ENCODE measurements around the gene AGRN.
"Not testable (repeated sequence)": the region's sequence is repeated elsewhere in the genome, so short reads cannot be mapped to it uniquely, and the experiment has no call there.

AGRN gene

DNA sequence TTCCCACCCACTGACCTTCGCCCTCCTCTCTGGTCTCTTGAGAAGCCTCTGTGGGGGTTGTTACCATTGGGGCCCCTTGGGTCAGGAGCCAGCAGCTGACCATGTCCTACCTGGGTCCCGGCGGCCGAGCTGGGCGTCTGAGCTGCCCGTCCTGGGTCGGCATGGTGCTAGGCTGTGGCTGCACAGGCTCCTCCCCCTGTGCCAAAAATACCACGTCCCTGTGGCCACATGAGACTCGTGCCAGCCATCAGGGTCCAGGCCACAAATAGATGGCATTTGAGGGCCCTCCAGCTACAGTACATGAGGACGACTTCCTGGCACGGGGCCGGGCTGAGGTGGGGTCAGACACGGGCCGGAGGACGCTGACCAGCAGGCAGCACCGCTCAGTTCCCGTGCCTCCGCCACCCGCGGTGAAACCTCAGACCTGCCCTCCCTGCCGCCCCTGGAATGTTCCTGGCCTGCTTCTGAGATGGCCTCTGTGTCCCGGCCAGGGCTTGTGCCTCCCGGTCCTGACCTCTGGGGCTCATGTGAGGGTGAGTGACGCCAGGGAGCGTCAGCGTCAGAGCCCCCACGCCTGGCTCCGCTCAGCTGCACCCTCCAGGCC, 37.9 kb upstream of the AGRN start, which contains the start of gene PERM1:
PERM1 (minus strand) TSS at position 139 of the 604 bp plus-strand sequence. CDS start 1,064 bp downstream, outside the sequence.
- no peak for DNase-seq (ENCODE audit: low read depth in 2 of 2)

DNA sequence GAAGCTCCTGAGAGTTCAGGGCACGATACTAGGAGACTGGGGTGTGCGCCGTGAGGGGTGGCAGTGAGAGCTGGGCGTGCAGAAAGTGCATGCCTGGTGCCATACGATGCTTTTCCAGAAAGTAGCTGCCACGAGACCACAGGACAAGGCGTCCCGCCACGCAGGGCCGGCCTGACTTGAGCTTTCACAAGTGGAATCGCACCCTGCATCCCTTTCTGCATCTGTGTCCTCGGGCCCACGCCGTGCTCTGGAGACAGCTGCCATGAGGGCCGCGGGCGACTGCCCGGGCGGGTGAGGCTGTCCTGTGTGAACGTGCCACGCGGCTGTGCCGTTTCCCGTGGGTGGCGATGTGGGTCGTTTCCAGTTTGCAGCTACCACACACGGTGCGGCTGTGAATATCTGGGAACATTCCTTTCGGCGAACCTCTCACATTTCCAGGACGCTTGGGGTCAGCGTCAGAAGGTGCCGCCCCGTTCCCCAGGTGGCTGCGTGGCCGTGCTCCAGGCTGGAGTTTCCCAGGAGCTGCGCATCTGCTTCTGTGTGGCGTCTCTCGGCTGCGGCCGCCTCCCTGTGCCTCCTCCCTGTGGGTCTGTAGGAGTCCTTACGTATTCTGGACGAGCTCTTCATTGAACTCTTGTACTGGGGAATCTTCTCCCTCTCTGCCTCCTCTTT, 37.0 kb upstream of the AGRN start:
- DNase-seq (ENCODE audit: low read depth in 2 of 2) = no peak

DNA sequence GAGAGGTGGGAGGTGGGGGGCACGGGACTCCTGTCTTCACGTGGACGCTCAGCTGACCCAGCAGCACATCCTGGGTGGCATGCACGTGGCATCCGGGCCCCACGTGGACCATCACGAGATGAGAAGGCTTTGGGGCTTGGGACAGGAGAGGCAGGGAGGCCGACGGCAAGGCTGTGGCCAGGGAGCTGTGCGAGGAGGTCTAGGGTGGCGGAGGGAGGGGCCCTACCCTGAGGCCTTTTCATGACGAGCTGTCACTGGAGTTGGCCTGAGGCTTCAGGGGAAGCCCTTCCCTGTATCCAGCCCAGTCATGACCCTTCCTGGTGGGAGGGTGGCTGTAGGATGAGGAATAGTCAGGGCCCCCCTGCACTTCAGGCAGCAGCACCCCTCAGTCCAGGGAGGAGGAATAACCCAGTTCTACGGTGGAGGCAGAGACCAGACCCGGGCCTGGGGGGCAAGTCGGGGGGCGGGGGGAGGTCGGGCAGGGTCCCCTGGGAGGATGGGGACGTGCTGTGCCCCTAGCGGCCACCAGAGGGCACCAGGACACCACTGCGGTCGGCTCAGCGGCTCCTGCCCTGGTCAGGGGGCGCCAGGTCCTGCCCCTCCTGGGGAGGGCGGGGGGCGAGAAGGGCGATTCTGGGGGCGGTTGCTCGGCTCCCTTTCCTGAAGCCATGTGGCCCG, 36.0 kb upstream of the AGRN start:
- peak; percentile 53 to 58 for DNase-seq (ENCODE audit: low read depth in 2 of 2)

DNA sequence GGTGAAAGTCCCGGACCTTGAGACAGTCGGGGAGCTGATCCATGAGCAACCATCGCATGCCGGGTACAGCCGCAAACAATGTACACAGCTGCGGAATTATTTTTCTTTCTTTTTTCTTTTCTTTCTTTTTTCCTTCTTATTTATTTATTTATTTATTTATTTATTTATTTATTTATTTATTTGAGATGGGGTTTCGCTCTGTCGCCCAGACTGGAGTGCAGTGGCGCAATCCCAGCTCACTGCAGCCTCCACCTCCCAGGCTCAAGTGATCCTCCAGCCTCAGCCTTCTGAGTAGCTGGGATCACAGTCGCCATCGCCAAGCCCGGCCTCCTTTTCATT, 35.5 kb upstream of the AGRN start:
- DNase-seq (ENCODE audit: low read depth in 2 of 2) = no peak

DNA sequence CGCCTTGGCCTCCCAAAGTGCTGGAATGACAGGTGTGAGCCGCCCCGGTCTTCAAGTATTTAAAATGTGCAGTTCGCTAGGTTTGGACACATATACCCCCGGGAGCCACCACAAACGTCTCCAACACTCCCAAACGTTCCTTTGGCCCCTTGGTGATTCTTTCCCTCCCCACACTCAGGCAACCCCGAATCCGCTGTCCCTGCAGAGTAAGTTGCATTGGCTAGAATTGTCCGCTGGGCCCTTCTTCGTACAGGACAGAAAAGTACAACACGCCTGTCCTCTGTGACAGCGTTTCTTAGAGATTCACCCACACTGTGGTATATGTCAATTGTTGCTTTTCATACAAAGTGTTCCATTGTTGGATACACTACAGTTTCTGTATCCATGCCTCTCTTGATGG, 34.8 kb upstream of the AGRN start:
- no peak for DNase-seq (ENCODE audit: low read depth in 2 of 2)

DNA sequence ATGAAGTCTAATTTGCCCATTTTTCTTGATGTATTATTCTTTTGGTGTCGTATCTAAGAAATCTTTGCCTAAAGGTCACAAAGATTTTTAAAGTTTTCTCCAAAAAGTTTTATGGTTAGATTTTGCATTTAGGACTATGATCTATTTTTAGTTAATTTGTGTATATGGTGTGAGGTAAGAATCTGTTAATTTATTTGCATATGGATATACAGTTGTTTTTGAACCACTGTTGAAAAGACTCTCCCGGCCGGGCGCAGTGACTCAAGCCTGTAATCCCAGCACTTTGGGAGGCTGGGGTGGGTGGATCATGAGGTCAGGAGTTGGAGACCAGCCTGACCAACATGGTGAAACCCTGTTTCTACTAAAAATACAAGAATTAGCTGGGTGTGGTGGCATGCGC, 31.9 kb upstream of the AGRN start:
- not testable (repeated sequence) for DNase-seq (ENCODE audit: low read depth in 2 of 2)

DNA sequence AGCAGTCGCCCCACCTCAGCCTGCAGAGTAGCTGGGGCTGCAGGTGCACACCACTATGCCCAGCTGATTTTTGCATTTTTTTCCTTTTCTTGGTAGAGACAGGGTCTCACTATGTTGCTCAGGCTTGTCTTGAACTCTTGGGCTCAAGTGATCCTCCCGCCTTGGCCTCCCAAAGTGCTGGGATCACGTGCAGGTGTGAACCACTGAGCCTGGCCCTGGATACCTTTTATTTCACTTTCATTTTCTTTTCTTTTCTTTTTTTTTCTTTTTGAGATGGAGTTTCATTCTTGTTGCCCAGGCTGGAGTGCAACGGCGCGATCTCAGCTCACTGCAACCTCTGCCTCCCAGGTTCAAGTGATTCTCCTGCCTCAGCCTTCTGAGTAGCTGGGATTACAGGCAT, 28.6 kb upstream of the AGRN start:
- DNase-seq (ENCODE audit: low read depth in 2 of 2) = not testable (repeated sequence)

DNA sequence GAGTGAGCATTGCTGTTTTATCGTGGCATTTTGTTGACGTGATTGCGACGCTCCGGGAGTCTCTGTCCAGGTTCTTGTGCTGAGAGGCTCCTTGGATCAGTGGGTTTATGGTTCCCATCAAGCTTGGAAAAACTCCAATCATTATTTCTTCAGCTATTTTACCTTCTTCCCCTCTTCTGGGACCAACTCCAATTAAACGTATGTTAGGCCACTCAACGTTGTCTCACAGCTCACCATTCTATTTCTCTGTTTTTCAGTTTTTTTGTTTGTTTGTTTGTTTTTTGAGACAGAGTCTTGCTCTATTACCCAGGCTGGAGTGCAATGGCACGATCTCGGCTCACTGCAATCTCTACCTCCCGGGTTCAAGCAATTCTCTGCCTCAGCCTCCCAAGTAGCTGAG, 28.0 kb upstream of the AGRN start:
- DNase-seq (ENCODE audit: low read depth in 2 of 2) = no peak

DNA sequence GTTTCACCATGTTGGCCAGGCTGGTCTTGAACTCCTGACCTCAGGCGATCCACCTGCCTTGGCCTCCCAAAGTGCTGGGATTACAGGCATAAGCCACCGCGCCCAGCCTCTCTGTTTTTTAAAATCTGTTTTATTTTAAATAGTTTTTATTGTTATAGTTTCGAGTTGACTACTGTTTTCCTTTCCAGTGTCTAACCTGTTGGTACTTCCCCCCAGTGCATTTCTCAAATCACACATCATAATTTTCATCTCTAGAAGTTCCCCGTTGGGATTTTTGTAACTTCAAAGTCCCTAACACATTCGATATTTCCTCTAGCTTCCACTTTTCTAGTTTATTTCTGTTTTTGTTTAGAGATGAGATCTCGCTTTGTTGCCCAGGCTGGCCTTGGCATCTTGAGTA, 27.6 kb upstream of the AGRN start:
- DNase-seq (ENCODE audit: low read depth in 2 of 2) = no peak

DNA sequence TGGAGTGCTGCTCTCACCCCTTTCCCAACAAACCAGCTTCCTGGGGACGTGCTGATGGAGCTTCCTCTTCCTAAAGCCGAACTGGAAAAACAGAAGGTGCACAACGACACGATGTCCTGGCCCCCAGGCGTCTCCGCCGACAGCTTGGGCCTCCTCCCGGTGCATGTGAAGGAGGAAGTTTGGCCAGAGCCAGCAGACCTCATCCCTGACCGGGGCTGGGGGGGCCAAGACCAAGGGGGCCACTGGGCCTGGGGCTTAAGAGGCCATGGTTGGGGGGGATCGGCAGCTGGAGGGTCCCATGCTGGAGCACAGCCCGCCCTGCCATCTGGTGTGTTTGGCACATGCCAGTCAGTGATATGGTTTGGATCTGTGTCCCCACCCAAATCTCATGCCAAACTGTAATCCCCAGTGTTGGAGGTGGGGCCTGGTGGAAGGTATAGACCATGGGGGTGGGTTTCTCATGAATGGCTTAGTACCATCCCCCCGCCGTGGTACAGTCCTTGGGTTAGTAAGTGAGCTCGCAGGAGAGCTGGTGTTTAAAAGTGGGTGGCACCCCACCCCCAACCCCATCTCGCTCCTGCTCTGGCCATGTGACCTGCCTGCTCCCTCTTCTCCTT, 26.4 kb upstream of the AGRN start:
- DNase-seq (ENCODE audit: low read depth in 2 of 2) = no peak

DNA sequence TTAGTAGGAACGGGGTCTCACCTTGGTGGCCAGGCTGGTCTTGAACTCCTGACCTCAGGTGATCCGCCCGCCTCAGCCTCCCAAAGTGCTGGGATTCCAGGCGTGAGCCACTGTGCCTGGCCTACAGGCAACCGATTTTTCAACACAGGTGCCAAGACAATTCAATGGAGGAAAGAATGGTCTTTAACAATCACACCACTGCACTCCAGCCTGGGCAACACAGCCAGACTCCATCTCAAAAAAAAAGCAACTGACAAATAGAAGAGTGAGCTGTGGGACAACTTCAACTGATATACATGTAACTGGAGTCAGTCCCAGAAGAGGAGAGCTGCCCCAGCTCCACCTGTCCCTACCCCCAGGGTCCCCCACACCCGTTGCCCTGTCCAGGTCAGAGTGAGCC, 25.4 kb upstream of the AGRN start:
- DNase-seq (ENCODE audit: low read depth in 2 of 2) = not testable (repeated sequence)

DNA sequence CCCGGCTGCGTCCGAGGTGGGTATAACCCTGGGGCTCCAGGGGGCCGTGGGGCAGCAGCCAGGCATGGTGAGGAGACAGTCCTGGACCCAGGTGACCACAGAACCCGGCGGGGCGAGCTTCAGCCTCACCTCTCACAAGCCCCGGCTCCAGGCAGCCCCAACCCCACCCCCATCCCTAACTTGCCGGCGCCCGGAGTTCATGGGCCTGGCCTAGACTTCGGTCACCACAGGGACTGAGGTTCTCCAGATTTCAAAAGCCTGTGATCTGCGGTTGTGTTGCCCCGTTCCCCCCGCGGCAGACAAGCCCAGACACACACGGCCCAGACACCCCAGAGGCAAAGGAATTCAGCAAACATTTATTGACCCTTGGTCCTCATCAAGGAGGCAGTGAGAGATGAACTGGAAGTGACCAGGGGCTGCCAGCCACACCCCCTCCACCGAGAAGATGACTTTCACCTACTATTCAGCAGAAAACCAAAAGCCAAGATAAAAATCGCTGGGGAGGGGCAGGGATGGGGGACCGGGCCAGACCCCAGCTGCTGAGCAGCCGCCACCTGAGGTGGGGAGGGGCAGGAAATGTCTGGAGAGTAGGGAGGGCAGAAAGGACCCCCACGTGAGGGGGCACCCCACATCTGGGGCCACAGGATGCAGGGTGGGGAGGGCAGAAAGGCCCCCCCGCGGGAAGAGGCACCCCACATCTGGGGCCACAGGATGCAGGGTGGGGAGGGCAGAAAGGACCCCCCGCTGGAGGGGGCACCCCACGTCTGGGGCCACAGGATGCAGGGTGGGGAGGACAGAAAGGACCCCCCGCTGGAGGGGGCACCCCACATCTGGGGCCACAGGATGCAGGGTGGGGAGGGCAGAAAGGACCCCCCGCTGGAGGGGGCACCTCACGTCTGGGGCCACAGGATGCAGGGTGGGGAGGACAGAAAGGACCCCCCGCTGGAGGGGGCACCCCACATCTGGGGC, 24.0 kb upstream of the AGRN start:
- DNase-seq (ENCODE audit: low read depth in 2 of 2) = no peak

DNA sequence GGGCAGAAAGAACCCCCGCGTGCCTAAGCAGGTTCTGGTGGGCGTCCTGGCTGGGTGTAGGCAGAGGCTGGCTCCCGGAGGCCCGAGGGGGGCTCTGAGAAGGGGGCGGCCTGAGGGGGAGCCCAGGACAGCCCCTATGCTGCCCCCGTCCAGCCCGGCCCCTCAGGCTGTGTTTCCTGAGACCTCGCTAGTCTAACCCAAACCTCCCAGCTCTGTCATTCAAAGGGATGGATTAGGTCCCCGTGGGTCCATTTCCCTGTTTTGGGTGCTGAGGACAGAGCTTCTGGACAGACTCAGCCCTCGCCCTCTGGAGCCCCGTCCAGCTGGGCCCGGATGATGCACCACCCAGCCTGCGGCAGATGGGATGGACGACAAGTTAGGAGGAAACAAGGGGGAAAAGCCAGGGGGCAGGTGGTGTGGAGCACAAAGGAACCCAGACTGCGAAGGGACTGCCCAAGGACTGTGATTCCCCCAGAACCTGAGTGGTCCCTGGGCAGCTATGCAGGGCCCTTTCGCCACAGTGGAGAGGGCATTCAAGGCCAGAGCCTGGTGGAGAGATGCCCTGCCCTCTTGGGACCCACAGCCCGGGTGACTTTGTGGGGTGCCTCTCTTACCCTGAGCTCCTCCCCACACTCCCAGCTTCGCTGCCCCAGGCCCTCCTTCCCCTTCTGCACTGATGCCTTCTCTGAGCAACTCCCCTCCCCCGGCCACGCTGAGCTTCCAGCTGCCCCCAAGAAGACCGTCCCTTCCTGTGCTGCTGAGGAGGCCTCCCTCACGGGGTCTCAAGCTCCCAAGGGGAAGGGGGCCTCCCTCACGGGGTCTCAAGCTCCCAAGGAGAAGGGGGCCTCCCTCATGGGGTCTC, 22.8 kb upstream of the AGRN start:
- no peak for DNase-seq (ENCODE audit: low read depth in 2 of 2)

DNA sequence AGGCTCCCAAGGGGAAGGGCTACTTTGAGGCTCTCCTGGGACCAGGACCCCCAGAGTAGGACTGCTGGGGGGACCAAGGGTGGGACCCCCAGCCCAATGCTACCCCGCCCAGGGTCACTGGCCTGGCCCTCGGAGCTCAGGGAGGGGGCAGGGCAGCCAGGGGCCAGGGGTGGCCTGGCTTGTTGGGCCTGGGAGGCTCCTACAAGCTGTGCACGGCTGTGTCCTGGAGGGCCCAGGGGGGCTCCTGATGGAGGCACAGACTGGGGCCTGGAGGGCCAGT, 22.3 kb upstream of the AGRN start:
- no peak for DNase-seq (ENCODE audit: low read depth in 2 of 2)

DNA sequence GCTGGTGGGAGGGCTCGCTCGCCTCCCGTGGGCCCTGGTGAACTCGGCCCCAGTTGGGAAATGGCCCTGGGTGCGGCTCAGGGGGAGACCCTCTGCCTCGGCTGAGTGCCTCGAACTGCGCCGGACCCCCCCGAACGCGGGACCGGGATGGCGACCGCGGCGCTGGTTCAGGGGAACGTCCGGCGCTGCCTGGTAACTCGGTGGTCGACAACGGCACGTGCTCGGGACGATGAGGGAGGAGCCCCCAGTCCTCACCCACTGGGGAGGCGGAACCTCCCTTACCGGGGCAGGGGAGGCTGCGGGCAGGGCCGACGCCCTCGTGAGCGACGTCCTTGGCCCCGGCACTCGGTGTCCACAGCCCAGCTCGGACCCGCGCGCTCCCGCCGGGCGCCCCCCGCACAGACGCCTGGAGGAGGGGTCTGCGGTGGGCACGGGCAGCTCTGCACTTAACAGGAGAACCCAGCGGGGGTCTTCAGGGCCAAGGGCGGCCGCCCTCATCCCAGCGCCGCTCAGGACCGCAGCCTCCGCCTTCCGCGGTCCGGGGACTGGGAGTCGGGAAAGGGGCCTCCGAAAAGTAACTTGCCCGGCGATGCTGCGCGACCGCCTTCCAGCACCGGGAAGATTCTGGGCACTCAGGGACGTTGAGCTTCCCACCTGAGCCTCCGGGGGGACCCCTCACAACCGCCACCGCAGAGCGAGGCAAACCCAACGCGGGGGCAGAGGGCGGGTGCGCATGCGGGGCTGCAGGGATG, 21.8 kb upstream of the AGRN start:
- no peak for DNase-seq (ENCODE audit: low read depth in 2 of 2)

DNA sequence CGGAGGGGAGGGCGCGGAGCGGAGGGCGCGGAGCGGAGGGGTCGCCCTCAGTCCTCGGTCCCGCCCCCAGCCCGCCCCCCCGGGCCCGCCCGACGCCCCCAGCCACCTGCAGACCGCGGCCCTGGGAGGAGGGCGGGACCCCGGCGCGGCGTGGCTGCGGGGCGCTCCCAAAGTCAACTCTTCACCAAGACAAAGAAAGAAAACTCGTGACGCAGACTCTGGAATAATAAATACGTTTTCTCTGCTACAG, 21.2 kb upstream of the AGRN start:
- DNase-seq (ENCODE audit: low read depth in 2 of 2) = no peak

DNA sequence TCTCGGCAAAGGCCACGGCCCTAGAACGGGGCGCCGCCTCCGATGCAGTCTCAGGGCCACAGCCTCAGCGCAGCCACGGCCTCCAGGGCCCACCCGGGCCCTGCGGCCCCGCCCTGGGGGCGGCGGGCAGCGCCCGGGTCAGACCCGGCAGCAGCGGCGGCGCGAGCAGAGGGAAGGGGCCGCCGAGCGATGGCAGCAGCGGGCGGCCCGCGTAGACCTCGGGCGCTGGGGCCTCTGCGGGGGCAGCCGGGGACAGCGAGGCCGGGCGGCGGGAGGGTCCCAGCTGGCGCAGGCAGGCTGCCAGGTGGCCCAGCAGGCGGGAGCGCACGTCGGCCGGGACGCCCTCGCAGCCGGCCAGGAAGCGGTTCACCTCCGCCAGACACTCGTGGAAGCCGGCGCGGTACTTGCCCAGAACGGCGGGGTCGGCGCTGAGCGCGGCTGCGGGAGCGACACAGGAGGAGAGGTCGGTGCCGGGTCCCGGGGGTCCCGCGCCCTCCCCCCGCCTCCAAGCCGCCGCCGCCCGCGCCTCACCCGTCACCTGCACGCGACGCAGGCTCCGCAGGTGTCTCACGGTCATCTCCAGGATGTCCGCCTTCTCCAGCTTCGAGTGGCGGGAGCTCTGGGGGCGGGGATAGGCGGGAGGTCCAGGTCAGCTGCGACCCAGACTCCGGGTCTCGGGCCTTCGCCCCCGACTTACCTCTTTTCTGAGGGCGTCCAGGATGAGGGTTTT, 20.8 kb upstream of the AGRN start:
- DNase-seq (ENCODE audit: low read depth in 2 of 2) = no peak

DNA sequence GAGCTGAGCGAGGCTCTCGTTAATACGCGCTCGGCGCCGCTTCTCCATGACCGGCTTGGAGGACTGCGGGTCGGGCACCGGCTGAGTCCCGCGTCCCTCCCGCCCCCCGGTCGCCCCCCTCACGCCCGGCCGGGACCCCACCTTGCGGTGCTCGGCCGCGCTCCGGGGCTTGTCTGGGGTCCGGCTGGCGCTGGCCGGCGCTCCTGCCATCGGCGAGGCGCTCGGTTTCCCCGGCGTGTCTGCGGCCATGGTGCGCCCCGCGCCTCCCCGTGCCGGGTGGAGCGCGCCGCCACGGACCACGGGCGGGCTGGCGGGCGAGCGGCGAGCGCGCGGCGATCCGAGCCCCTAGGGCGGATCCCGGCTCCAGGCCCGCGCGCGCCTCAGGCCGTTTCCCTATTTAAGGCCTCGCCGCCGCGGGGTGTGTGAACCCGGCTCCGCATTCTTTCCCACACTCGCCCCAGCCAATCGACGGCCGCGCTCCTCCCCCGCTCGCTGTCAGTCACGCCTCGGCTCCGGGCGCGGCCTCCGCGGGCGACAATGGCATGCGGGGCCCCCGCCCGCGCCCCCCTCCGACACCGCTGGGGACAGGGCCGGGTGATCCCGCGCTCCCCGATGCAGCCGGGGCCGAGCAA, 20.1 kb upstream of the AGRN start, which contains the start of gene HES4:
HES4 (minus strand) TSS at position 373 of the 632 bp plus-strand sequence; CDS start at position 249, 124 bp downstream.
- DNase-seq (ENCODE audit: low read depth in 2 of 2) = no peak

DNA sequence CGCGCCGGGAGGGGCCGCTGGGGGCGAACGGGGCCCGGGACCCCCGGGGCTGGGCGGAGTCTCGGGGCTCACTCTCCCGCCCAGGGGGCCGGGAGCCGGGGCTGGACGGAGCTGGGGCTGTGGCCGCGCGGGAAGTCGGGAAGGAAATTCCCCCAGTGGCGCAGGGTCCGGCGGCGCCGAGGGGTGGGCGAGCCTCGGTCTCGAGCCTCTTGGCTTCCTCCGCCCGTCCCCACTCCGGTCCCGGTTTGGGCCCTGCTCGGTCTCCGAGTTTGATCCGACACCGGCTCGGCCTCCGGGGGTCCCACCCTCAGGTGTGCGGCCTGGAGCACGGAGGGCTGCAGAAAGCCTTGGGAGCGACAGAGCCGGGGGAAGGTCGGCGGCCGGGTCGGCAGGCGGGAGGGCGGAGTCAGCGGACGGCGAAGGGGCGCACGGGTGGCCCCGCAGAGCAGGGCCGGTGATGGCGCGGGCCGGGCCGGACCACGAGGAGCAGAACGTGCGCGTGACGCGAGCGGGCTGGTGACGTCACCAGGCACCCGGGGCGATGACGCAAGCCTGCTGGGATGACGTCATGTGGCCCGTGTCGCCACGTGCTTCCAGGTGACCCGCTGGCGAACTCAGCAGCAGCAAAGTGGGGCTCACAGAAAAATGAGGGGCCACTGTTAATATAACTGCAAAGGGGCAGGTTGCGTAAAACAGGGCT, 19.4 kb upstream of the AGRN start:
- DNase-seq (ENCODE audit: low read depth in 2 of 2) = peak in 1 of 2 donors; percentile 48
